Measurements from ENCODE around the gene UBE2M. TPM values are rescaled to one million over a fixed set of nuclear protein-coding genes. Genes with fewer than 3 reads are reported as not detected.
"Not testable (repeated sequence)": the region's sequence is repeated elsewhere in the genome, so short reads cannot be mapped to it uniquely, and the experiment has no call there.

The UBE2M gene
- total RNA-seq, 1 donor from 2014 or later = 116 TPM

DNA sequence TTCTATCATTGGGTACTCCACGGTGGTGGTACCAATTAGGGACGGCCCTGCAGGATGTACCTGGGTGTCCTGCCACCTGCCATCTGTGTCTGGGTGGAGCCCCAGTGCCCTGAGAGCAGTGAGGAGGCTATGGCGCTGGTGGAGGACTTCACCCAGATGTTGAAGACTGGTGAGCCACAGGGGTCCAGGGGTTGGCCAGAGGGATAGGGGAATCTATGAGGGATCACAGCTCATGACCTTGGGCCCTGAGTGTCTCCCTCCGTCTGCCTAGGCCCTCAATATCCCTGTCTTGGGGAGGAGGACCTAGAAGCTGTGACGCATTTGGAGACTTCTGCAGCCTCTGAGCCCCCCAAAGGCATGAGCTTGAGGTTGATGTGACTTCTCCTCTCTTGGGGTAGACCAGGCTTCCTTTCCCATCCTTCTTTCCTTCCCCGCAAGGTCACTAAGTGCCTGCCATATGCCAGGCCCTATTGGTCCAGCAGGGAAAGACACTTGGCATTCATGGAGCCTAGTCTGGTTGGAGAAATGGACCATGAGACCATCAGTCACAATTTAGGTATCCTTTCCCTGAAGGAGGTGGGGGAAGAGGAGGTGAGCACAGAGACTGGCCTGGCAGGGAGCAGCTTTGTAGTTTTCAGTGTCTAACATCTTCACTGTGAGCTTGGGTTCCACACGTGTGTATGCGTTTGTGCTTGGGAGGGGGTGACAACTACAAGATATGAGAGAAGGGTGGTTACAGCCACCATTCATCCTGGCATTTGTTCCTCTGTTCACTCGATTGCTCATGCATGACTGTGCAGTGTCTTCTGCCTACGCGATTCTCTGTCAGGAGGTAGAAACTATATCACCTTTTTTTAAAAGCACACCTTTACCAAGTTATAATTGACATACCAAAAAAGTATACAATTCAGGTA lies 19.9 kb upstream of the UBE2M start:
- peaks cover 19% of the 10 kb centered on the region for H3K36me3 ChIP-seq
- H3K9me3 ChIP-seq (replicated peaks) = no peaks in the 10 kb centered on the region
- H3K4me1 ChIP-seq = peaks cover 44% of the 10 kb centered on the region
- intact Hi-C loops (cut with micrococcal nuclease) = no loop called here
- TF ChIP-seq, protein P1, sequence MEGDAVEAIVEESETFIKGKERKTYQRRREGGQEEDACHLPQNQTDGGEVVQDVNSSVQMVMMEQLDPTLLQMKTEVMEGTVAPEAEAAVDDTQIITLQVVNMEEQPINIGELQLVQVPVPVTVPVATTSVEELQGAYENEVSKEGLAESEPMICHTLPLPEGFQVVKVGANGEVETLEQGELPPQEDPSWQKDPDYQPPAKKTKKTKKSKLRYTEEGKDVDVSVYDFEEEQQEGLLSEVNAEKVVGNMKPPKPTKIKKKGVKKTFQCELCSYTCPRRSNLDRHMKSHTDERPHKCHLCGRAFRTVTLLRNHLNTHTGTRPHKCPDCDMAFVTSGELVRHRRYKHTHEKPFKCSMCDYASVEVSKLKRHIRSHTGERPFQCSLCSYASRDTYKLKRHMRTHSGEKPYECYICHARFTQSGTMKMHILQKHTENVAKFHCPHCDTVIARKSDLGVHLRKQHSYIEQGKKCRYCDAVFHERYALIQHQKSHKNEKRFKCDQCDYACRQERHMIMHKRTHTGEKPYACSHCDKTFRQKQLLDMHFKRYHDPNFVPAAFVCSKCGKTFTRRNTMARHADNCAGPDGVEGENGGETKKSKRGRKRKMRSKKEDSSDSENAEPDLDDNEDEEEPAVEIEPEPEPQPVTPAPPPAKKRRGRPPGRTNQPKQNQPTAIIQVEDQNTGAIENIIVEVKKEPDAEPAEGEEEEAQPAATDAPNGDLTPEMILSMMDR (IDR thresholded peaks at IDR 0.05; ENCODE audit: borderline replicate concordance) = no peak
- peak; percentile 12 for DNase-seq
- H3K4me3 ChIP-seq = no peak overlapping the region
- H3K27ac ChIP-seq (replicated peaks) = peak overlapping the region; percentile 8
- H3K27me3 ChIP-seq (ENCODE audit: low read depth) = no peaks in the 10 kb centered on the region

DNA sequence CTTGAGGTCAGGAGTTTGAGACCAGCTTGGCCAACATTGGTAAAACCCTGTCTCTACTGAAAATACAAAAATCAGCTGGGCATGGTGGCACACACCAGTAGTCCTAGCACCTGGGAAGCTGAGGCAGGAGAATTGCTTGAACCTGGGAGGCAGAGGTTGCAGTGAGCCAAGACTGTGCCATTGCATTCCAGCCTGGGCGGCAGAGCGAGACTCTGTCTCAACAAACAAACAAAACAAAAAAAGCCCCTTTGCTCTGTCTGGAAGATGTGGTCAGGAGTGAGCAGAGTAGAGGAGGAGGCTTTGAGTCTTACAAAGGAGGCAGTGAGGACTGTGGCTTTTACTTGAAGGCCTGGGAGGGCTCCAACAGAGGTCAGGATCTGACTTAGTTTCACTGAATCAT lies 19.2 kb upstream of the UBE2M start:
- peaks cover 47% of the 10 kb centered on the region for H3K4me1 ChIP-seq
- H3K27me3 ChIP-seq (ENCODE audit: low read depth); H3K9me3 ChIP-seq (replicated peaks); intact Hi-C loops (cut with micrococcal nuclease); H3K27ac ChIP-seq (replicated peaks); H3K4me3 ChIP-seq; DNase-seq: not testable (repeated sequence)
- H3K36me3 ChIP-seq = peaks cover 12% of the 10 kb centered on the region

DNA sequence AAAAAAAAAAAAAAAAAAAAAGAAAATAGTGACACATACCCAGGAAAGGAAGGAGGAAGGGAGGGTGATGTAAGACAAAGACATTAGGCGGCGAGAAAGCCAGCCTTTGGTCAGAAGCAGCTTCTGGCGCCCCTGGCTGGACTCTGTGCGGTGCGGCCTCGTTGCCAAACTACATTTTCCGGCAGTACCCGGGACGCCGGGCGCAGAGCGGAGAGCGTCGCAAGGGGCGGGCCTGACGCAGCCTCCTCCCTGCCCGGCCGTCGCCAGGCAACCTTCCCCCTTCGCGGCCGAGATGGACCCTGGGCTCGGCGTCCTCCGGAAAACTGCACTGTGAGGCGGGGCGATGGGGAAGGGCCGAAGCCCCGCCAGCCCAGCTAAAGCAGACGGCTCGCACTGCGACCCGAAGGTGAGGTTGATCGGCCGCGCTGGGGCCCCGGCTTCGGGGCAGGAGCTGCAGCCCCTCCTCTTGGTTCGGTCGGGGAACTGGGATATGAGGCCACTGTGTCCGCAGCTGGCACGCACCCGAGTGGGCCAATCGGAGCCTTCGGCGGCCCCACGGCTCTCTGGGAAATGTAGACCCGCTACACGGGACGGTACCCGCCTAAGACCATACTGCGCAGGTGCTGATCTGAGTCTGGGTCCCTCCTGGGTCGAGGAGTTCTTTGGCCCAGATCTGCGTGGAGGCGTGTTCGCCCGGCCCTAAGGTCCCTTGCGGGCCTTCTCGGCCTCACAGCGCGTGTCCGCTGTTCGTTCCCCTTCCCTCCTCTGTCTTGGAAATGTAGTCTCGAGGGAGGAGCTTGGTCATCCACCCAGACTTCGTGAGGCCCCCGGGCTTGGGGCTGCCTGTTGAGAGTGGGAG lies 17.0 kb upstream of the UBE2M start:
- peak; percentile 92 for DNase-seq
- Histone ChIP-seq H3K27me3 (ENCODE audit: low read depth) (no peaks in the 10 kb centered on the region), H3K4me3 (peak overlapping the region; percentile 80), H3K27ac (replicated peaks) (peak overlapping the region; percentile 95), H3K36me3 (peaks cover 7% of the 10 kb centered on the region), H3K9me3 (replicated peaks) (no peaks in the 10 kb centered on the region), H3K4me1 (peaks cover 46% of the 10 kb centered on the region)
- intact Hi-C loops (cut with micrococcal nuclease) = no loop called here
- TF ChIP-seq, protein P1 (IDR thresholded peaks at IDR 0.05; ENCODE audit: borderline replicate concordance) = peak; percentile 18

DNA sequence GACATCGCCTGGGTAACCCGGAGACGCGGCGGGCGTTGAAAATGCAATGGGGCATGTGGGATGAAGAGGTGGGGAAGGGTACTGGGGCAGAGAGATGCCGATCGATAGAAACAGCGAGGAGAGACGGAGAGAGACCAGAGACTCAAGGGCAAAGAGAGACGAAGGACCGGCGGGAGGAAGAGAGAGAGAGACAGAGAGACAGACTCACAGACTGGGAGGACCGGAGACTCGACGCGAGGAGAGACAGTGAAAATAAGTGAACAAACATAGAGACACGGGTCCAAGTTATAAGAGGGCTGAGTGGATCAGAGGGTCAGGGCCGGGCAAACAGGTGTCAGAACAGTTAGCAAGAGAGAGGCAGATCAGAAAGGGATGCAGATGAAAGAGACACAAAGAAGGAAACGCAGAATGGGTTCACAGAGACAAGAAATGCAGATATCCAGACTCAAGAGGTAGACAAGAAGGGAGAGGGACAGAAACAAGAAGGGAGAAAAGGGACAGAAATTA lies 15.3 kb upstream of the UBE2M start:
- Histone ChIP-seq H3K27ac (replicated peaks) (peak overlapping the region; percentile 95), H3K9me3 (replicated peaks) (no peaks in the 10 kb centered on the region), H3K27me3 (ENCODE audit: low read depth) (no peaks in the 10 kb centered on the region), H3K4me3 (peak overlapping the region; percentile 80), H3K36me3 (peaks cover 24% of the 10 kb centered on the region), H3K4me1 (peaks cover 46% of the 10 kb centered on the region)
- TF ChIP-seq, protein P1 (IDR thresholded peaks at IDR 0.05; ENCODE audit: borderline replicate concordance) = no peak
- intact Hi-C loops (cut with micrococcal nuclease) = no loop called here
- no peak for DNase-seq

DNA sequence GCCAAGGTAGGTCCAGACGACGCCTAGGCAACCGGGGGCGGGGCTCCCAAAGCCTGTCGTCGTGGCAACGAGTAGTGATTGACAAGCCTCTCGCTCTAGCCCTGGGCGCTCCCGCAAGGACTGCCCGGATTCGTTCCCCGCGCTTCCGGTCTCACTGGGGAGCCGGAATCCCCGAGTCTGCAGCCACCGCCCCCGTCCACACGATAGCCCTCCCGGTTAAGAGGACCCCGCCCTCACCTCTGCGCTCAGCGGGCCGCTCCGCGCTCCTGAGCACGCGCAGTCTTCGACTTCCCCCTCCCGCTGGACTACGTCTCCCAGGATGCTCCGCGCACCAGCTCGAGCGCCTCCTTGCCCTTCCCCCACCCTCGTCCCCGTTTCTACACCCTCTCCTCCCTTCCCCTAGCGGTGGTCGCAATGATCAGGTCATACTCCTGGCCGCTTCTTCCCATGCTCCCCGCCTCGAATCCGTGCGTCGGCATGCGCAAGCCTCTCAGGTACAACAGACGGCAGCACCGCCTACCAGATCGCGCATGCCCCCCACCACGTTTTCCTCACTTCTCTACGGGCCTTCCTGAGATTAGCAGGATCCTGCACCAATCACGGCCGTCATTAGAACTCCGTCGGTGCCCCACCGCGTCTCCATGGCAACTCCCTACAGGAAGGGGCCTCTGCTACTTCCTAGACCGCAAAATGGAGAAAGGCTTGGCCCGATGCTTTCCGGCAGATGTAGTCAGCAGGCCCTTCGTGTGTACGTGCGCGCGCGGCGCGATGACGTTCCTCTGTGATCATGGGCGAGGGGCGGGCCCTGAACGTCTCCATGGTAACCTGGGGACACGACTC lies 14.6 kb upstream of the UBE2M start, which contains the start of gene MZF1:
MZF1 (minus strand) TSS at position 518 of the 840 bp plus-strand sequence. CDS start 1,946 bp downstream, outside the sequence.
- intact Hi-C loops (cut with micrococcal nuclease) = no loop called here

More for the DNA sequence above, 14.6 kb upstream of the UBE2M start, which contains the start of gene MZF1:
- peak; percentile 99 for DNase-seq
- H3K27me3 ChIP-seq (ENCODE audit: low read depth) = no peaks in the 10 kb centered on the region
- peak within 1 kb of the TSS; percentile 80 for H3K4me3 ChIP-seq
- H3K9me3 ChIP-seq (replicated peaks) = no peaks in the 10 kb centered on the region
- H3K36me3 ChIP-seq = peaks cover 27% of the 10 kb centered on the region
- H3K4me1 ChIP-seq = peaks cover 46% of the 10 kb centered on the region
- TF ChIP-seq, protein P1 (IDR thresholded peaks at IDR 0.05; ENCODE audit: borderline replicate concordance) = no peak
- H3K27ac ChIP-seq (replicated peaks) = peak within 1 kb of the TSS; percentile 95
